ENCODE results near the gene ZNF333.

- TF ChIP-seq POLR2A (IDR thresholded peaks at IDR 0.05) (no peak), CTCF (IDR thresholded peaks at IDR 0.05) (no peak)
These were observed 84.5 kb downstream of the ZNF333 start for GRCh38 chr19:14774373-14774772.
